ENCODE measurements around the gene BPIFA2.

GRCh38 chr20:33191955-33192354, 24.0 kb downstream of the BPIFA2 start:
- TF ChIP-seq, protein P1, sequence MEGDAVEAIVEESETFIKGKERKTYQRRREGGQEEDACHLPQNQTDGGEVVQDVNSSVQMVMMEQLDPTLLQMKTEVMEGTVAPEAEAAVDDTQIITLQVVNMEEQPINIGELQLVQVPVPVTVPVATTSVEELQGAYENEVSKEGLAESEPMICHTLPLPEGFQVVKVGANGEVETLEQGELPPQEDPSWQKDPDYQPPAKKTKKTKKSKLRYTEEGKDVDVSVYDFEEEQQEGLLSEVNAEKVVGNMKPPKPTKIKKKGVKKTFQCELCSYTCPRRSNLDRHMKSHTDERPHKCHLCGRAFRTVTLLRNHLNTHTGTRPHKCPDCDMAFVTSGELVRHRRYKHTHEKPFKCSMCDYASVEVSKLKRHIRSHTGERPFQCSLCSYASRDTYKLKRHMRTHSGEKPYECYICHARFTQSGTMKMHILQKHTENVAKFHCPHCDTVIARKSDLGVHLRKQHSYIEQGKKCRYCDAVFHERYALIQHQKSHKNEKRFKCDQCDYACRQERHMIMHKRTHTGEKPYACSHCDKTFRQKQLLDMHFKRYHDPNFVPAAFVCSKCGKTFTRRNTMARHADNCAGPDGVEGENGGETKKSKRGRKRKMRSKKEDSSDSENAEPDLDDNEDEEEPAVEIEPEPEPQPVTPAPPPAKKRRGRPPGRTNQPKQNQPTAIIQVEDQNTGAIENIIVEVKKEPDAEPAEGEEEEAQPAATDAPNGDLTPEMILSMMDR (IDR thresholded peaks at IDR 0.05): no peak
- TF ChIP-seq POLR2A (IDR thresholded peaks at IDR 0.05) (no peak), POLR2AphosphoS5 (IDR thresholded peaks at IDR 0.05) (no peak)

Measured in upper lobe of left lung (tissue), 4 donors.